MM.1S (cell line): Measurements from ENCODE around the gene EIPR1.

Experiments used
- CTCF ChIP-seq: fragments of 300-600 bp; sonication (generic); IDR thresholded peaks from 2 replicates; pipeline ENCODE4 v1.5.1; 2016; ENCODE audit warnings: antibody characterized with exemption, low read length, mixed read lengths
- EZH2 ChIP-seq: fragments of 300-600 bp; sonication (generic); optimal IDR thresholded peaks from 2 replicates; pipeline ENCODE3; 2017; ENCODE audit warnings: low read depth, mild to moderate bottlenecking, antibody characterized with exemption, low read length, mixed read lengths

GRCh38 chr2:3139906-3140305 is 237.7 kb downstream of the EIPR1 start:
- TF ChIP-seq CTCF (no peak), EZH2 (no peak)
